ENCODE data around the gene DPCD. TPM values are rescaled to one million over a fixed set of nuclear protein-coding genes. Genes with fewer than 3 reads are reported as not detected.
A peak's percentile ranks its signal among the peaks of the same experiment; 100 is the strongest.

DPCD gene
- total and polyA plus RNA-seq, 2 experiments from 2014 or later, result 22.5 to 38.1 TPM

DNA sequence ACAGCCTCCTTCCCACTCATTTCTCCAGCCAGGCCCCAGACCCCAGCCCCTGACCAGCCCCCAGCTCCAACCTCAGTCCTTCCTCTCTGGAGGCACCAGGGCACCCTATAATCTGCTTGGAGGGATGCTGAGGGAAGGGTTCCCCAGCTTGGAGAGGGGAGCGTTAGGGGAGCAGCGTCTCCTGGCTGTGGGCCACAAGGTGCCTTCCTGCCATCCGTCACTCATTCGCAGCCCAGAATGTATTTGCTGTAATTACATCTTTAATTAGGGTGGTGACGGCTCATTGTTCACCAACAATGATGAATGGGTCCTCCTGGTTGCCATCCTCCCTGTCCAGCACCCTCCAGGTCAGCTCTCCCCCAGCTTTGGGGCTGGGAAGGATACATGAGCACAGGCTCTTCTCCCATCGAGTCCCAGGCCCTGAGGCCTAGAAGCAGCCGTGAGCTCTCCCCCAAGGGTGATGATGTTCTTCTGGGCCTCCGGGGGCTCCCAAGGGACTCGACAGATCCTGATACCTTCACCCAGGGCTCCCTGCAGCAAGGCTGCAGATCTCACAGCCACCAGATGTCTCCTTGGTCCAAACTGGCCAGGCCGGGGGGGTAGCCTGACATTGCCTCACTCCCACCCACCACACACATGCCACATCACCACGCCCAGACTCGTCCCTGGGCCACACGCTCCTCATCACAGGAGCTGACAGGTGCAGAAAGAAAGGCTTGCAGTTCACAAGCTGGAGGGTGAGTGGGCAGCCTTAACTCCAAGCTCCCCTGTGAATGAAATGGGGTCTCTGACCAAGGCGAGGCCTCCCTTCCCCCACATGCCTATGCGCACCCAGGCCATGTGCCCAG, 26.8 kb upstream of the DPCD start:
- Histone ChIP-seq H3K27ac (ENCODE audit: low read depth) (no peak overlapping the region), H3K36me3 (ENCODE audit: insufficient read depth) (no peaks in the 10 kb centered on the region), H3K9me2 (ENCODE audit: insufficient read depth) (no peaks in the 10 kb centered on the region), H3K27me3 (ENCODE audit: insufficient read depth) (peaks cover 10% of the 10 kb centered on the region), H2AFZ (no peak overlapping the region), H3F3A (replicated peaks; ENCODE audit: low read depth) (no peaks in the 10 kb centered on the region), H3K4me3 (no peak overlapping the region), H3K4me1 (ENCODE audit: insufficient read depth) (no peaks in the 10 kb centered on the region; the same call in 1 of the 2 replicates), H3K4me2 (no peak overlapping the region), H4K20me1 (replicated peaks; ENCODE audit: insufficient read depth) (no peaks in the 10 kb centered on the region), H3K79me2 (replicated peaks; ENCODE audit: insufficient read depth) (no peaks in the 10 kb centered on the region)
- Mint-ChIP-seq H3K4me1 (peaks cover 4% of the 10 kb centered on the region), H3K27ac (no peak overlapping the region), H3K4me3 (no peak overlapping the region), H3K27me3 (ENCODE audit: insufficient read depth, low read depth, poor library complexity) (peaks cover 23% of the 10 kb centered on the region), H3K36me3 (ENCODE audit: low read depth) (no peaks in the 10 kb centered on the region), H3K9me3 (no peaks in the 10 kb centered on the region; the same call in 2 of the 3 replicates)
- DNase-seq (ENCODE audit: low spot score) (no peak), ATAC-seq (peak; percentile 14; the same call in 2 of the 3 replicates)
- TF ChIP-seq NANOG (IDR thresholded peaks at IDR 0.05; ENCODE audit: borderline replicate concordance) (no peak), POLR2AphosphoS5 (IDR thresholded peaks at IDR 0.05; ENCODE audit: low read depth) (no peak), ZNF331 (CRISPR knock-in tag; IDR thresholded peaks at IDR 0.05; ENCODE audit: low read depth) (no peak), STAT1 (IDR thresholded peaks at IDR 0.05; ENCODE audit: unreplicated experiment) (no peak), JUNB (IDR thresholded peaks at IDR 0.05; ENCODE audit: unreplicated experiment) (no peak), EZH2phosphoT487 (IDR thresholded peaks at IDR 0.05; ENCODE audit: unreplicated experiment) (no peak), CREB1 (CRISPR knock-in tag; IDR thresholded peaks at IDR 0.05; ENCODE audit: low read depth) (no peak), ZNF114 (CRISPR knock-in tag; IDR thresholded peaks at IDR 0.05) (no peak), EZH2 (IDR thresholded peaks at IDR 0.05; ENCODE audit: low read depth, unreplicated experiment) (no peak)
- TF ChIP-seq, protein P1, sequence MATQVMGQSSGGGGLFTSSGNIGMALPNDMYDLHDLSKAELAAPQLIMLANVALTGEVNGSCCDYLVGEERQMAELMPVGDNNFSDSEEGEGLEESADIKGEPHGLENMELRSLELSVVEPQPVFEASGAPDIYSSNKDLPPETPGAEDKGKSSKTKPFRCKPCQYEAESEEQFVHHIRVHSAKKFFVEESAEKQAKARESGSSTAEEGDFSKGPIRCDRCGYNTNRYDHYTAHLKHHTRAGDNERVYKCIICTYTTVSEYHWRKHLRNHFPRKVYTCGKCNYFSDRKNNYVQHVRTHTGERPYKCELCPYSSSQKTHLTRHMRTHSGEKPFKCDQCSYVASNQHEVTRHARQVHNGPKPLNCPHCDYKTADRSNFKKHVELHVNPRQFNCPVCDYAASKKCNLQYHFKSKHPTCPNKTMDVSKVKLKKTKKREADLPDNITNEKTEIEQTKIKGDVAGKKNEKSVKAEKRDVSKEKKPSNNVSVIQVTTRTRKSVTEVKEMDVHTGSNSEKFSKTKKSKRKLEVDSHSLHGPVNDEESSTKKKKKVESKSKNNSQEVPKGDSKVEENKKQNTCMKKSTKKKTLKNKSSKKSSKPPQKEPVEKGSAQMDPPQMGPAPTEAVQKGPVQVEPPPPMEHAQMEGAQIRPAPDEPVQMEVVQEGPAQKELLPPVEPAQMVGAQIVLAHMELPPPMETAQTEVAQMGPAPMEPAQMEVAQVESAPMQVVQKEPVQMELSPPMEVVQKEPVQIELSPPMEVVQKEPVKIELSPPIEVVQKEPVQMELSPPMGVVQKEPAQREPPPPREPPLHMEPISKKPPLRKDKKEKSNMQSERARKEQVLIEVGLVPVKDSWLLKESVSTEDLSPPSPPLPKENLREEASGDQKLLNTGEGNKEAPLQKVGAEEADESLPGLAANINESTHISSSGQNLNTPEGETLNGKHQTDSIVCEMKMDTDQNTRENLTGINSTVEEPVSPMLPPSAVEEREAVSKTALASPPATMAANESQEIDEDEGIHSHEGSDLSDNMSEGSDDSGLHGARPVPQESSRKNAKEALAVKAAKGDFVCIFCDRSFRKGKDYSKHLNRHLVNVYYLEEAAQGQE (IDR thresholded peaks at IDR 0.05; ENCODE audit: unreplicated experiment), result no peak
- TF ChIP-seq, protein P2, sequence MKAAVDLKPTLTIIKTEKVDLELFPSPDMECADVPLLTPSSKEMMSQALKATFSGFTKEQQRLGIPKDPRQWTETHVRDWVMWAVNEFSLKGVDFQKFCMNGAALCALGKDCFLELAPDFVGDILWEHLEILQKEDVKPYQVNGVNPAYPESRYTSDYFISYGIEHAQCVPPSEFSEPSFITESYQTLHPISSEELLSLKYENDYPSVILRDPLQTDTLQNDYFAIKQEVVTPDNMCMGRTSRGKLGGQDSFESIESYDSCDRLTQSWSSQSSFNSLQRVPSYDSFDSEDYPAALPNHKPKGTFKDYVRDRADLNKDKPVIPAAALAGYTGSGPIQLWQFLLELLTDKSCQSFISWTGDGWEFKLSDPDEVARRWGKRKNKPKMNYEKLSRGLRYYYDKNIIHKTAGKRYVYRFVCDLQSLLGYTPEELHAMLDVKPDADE (IDR thresholded peaks at IDR 0.05), result no peak
- TF ChIP-seq, protein P3, sequence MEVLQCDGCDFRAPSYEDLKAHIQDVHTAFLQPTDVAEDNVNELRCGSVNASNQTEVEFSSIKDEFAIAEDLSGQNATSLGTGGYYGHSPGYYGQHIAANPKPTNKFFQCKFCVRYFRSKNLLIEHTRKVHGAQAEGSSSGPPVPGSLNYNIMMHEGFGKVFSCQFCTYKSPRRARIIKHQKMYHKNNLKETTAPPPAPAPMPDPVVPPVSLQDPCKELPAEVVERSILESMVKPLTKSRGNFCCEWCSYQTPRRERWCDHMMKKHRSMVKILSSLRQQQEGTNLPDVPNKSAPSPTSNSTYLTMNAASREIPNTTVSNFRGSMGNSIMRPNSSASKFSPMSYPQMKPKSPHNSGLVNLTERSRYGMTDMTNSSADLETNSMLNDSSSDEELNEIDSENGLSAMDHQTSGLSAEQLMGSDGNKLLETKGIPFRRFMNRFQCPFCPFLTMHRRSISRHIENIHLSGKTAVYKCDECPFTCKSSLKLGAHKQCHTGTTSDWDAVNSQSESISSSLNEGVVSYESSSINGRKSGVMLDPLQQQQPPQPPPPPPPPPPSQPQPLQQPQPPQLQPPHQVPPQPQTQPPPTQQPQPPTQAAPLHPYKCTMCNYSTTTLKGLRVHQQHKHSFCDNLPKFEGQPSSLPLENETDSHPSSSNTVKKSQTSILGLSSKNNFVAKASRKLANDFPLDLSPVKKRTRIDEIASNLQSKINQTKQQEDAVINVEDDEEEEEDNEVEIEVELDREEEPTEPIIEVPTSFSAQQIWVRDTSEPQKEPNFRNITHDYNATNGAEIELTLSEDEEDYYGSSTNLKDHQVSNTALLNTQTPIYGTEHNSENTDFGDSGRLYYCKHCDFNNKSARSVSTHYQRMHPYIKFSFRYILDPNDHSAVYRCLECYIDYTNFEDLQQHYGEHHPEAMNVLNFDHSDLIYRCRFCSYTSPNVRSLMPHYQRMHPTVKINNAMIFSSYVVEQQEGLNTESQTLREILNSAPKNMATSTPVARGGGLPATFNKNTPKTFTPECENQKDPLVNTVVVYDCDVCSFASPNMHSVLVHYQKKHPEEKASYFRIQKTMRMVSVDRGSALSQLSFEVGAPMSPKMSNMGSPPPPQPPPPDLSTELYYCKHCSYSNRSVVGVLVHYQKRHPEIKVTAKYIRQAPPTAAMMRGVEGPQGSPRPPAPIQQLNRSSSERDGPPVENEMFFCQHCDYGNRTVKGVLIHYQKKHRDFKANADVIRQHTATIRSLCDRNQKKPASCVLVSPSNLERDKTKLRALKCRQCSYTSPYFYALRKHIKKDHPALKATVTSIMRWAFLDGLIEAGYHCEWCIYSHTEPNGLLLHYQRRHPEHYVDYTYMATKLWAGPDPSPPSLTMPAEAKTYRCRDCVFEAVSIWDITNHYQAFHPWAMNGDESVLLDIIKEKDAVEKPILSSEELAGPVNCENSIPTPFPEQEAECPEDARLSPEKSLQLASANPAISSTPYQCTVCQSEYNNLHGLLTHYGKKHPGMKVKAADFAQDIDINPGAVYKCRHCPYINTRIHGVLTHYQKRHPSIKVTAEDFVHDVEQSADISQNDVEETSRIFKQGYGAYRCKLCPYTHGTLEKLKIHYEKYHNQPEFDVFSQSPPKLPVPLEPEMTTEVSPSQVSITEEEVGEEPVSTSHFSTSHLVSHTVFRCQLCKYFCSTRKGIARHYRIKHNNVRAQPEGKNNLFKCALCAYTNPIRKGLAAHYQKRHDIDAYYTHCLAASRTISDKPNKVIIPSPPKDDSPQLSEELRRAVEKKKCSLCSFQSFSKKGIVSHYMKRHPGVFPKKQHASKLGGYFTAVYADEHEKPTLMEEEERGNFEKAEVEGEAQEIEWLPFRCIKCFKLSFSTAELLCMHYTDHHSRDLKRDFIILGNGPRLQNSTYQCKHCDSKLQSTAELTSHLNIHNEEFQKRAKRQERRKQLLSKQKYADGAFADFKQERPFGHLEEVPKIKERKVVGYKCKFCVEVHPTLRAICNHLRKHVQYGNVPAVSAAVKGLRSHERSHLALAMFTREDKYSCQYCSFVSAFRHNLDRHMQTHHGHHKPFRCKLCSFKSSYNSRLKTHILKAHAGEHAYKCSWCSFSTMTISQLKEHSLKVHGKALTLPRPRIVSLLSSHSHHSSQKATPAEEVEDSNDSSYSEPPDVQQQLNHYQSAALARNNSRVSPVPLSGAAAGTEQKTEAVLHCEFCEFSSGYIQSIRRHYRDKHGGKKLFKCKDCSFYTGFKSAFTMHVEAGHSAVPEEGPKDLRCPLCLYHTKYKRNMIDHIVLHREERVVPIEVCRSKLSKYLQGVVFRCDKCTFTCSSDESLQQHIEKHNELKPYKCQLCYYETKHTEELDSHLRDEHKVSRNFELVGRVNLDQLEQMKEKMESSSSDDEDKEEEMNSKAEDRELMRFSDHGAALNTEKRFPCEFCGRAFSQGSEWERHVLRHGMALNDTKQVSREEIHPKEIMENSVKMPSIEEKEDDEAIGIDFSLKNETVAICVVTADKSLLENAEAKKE (CRISPR knock-in tag; IDR thresholded peaks at IDR 0.05), result no peak
- TF ChIP-seq, protein P4, sequence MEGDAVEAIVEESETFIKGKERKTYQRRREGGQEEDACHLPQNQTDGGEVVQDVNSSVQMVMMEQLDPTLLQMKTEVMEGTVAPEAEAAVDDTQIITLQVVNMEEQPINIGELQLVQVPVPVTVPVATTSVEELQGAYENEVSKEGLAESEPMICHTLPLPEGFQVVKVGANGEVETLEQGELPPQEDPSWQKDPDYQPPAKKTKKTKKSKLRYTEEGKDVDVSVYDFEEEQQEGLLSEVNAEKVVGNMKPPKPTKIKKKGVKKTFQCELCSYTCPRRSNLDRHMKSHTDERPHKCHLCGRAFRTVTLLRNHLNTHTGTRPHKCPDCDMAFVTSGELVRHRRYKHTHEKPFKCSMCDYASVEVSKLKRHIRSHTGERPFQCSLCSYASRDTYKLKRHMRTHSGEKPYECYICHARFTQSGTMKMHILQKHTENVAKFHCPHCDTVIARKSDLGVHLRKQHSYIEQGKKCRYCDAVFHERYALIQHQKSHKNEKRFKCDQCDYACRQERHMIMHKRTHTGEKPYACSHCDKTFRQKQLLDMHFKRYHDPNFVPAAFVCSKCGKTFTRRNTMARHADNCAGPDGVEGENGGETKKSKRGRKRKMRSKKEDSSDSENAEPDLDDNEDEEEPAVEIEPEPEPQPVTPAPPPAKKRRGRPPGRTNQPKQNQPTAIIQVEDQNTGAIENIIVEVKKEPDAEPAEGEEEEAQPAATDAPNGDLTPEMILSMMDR (conservative IDR thresholded peaks at IDR 0.05; ENCODE audit: low read depth in 2 of 2), result no peak

Measured in GM23338 (cell line).